GM19395 (cell line): ENCODE measurements around the gene TCF7L1.
"Not testable (repeated sequence)": the region's sequence is repeated elsewhere in the genome, so short reads cannot be mapped to it uniquely, and the experiment has no call there.

Source experiments
- ATAC-seq: cut with Tn5 transposase; IDR thresholded peaks from one replicate; pipeline ENCODE4 v1.9.1; 2021; ENCODE audit warnings: mild to moderate bottlenecking, moderate library complexity; ENCODE audit not compliant: unreplicated experiment

TCF7L1 gene

GRCh38 chr2:85181844-85182456, 48.8 kb downstream of the TCF7L1 start:
- ATAC-seq = no peak

GRCh38 chr2:85183076-85183475, 49.9 kb downstream of the TCF7L1 start:
- ATAC-seq = no peak

- no peak for ATAC-seq
These were observed 50.3 kb downstream of the TCF7L1 start for GRCh38 chr2:85183479-85183878.

- ATAC-seq = no peak
These were observed 51.0 kb downstream of the TCF7L1 start for GRCh38 chr2:85184231-85184630.

GRCh38 chr2:85184990-85185389, 51.8 kb downstream of the TCF7L1 start:
- ATAC-seq = no peak

GRCh38 chr2:85185431-85185940, 52.3 kb downstream of the TCF7L1 start:
- no peak for ATAC-seq

GRCh38 chr2:85187069-85187468, 53.9 kb downstream of the TCF7L1 start:
- ATAC-seq = no peak

- ATAC-seq = no peak
These were observed 55.7 kb downstream of the TCF7L1 start for GRCh38 chr2:85188852-85189251.

GRCh38 chr2:85189606-85190270, 56.5 kb downstream of the TCF7L1 start:
- ATAC-seq = no peak

- ATAC-seq = no peak
These were observed 58.0 kb downstream of the TCF7L1 start for GRCh38 chr2:85191157-85191556.

- ATAC-seq = no peak
These were observed 61.7 kb downstream of the TCF7L1 start for GRCh38 chr2:85194780-85195480.

GRCh38 chr2:85195956-85196355, 62.8 kb downstream of the TCF7L1 start:
- no peak for ATAC-seq

- ATAC-seq = no peak
These were observed 66.5 kb downstream of the TCF7L1 start for GRCh38 chr2:85199698-85200097.

- no peak for ATAC-seq
These were observed 76.7 kb downstream of the TCF7L1 start for GRCh38 chr2:85209887-85210286.

GRCh38 chr2:85210511-85210910, 77.3 kb downstream of the TCF7L1 start:
- ATAC-seq = no peak

GRCh38 chr2:85211606-85212005, 78.4 kb downstream of the TCF7L1 start:
- ATAC-seq = not testable (repeated sequence)

- no peak for ATAC-seq
These were observed 79.6 kb downstream of the TCF7L1 start for GRCh38 chr2:85212841-85213240.

- no peak for ATAC-seq
These were observed 80.2 kb downstream of the TCF7L1 start for GRCh38 chr2:85213404-85213803.

- no peak for ATAC-seq
These were observed 80.8 kb downstream of the TCF7L1 start for GRCh38 chr2:85213901-85214512.

- ATAC-seq = no peak
These were observed 81.9 kb downstream of the TCF7L1 start for GRCh38 chr2:85215081-85215447.
